Cerebellar cortex (tissue), 1 donor: ENCODE results near the gene PLEKHA4.
"Not testable (repeated sequence)": the region's sequence is repeated elsewhere in the genome, so short reads cannot be mapped to it uniquely, and the experiment has no call there.

ENCODE experiments used
- DNase-seq: peaks from one replicate; pipeline ENCODE4 v3.0.0-alpha.2; 2015; ENCODE audit warnings: low spot score

Gene PLEKHA4

DNA sequence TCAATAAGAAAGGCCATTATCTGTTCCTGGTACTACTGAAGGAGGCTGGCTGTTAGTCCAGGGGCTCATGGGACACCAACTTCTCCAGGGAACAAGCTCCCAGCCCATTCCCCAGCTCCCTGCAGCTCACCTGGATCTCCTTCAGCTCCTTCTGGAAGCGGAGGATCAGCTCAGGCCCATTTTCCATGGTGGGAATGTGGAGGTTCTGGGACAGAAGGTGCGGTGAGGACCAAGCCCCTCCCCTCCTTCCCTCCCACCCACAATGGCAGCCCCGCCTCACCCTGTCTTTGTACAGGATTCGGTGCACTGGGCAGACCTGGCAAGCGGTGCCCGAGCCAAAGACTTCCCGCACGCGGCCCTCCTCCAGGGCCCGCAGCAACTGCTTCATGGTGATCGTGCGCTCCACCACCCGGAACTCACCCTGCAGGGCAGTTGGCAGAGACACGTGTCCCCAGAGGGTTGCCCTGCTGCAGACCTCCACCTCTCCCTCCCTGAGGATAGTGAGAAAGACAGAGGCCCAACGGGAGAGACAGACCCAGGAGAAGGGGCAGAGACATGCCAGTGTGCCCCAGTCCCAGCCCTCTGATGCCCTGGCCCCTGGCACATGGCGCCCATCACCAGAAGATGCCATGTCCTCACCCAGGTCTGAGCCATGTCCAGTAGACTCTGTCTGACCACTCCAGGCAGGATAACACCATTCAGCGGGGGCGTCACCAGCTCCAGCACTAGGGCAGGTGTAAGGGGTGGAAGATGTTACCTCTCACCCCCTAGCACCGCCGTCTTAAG, 71.9 kb downstream of the PLEKHA4 start:
- no peak for DNase-seq

- DNase-seq, result no peak
Observed at GRCh38 chr19:48795685-48796070, 72.7 kb downstream of the PLEKHA4 start.

DNA sequence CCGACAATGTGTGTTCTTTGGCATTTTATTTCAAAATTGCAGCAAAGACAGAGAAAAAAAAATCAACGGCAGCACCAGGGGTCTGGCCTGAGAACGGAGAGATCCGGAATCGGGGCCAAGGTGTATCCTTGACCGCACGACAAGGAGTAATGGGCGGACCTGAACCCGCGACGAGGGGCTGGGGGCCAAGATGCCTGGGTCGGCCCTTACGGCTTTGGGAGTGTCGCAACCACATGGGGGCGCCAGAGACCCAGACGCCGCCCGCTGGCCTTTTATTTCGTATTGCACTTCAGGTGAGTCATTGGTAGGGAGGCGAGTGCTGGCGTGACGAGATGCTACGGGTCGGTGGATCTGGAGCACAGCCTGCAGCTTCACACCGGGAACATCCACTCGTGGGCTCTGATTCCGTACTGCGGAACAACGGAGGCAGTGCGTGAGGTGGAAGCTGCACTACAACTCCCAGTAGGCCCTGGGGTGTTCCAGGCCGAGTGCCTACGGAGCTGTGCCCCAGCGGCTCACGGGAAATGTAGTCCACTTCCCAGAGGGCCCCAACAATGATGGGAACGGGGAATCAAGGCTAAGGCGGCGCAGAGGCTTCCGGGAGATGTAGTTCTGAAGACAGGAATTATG, 73.2 kb downstream of the PLEKHA4 start:
- DNase-seq, result peak; percentile 98

DNA sequence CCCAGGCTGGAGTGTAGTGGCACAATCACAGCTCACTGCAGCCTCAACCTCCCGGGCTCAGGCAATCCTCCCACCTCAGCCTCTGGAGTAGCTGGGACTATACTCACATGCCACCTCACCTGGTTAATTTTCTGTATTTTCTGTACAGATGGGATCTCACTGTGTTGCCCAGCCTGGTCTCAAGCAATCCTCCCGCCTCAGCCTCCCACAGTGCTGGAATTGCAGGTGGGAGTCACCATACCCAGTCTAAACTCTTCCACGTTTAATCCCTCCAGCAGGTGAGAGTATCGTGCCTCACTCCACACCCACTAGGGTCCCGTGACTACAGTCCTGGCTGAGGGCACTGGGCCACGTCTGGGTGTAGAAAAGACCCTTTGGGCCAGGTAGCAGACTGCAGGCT, 74.1 kb downstream of the PLEKHA4 start:
- no peak for DNase-seq

GRCh38 chr19:48793271-48793670, 75.1 kb downstream of the PLEKHA4 start:
- DNase-seq, result no peak

DNA sequence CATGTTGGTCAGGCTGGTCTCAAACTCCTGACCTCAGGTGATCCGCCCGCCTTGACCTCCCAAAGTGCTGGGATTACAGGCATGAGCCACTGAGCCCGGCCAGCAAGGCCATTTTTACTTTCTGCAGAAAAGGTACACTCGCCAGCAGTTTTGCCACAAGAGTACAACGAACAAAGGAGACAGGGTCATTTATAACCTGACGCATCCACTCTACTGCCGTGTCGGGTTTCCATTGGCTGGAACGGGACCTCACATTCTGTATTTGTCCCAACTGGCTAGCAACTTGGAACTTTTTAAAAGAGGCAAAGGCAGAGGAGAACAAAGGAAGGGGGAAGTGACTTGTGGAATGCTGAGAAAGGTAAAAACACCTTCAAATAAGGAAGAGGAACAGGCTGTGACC, 81.1 kb downstream of the PLEKHA4 start:
- DNase-seq, result not testable (repeated sequence)
